HepG2 (cell line): ENCODE results near the gene NAB2. TPM values are rescaled to one million over a fixed set of nuclear protein-coding genes. Genes with fewer than 3 reads are reported as not detected.
A peak's percentile ranks its signal among the peaks of the same experiment; 100 is the strongest.

Experiments used
- CBX2 ChIP-seq, 2 experiments: fragments of 200-600 bp in 1 of 2; sonication (generic); formaldehyde crosslinking in 1 of 2; IDR thresholded peaks; 2 replicates each; pipeline versions ENCODE4 v1.7.0 to v1.8.1; 2018 to 2022; ENCODE audit warnings: low read depth in 2 of 2, low read length in 1 of 2, mild to moderate bottlenecking in 1 of 2, missing genetic modification reagents in 1 of 2
- EED ChIP-seq: sonication (generic); formaldehyde crosslinking; IDR thresholded peaks from 2 replicates; pipeline ENCODE4 v1.5.0; 2020; ENCODE audit warnings: mild to moderate bottlenecking, missing genetic modification reagents
- GPBP1L1 ChIP-seq: sonication (generic); formaldehyde crosslinking; IDR thresholded peaks from 2 replicates; pipeline ENCODE4 v1.5.0; 2020; ENCODE audit warnings: mild to moderate bottlenecking, missing genetic modification reagents
- HOXA5 ChIP-seq: sonication (generic); formaldehyde crosslinking; IDR thresholded peaks from 2 replicates; pipeline ENCODE4 v1.4.0; 2020; ENCODE audit warnings: missing genetic modification reagents
- IRF2 ChIP-seq: IDR thresholded peaks from 2 replicates; pipeline ENCODE4 v1.6.1; 2018; ENCODE audit warnings: missing genetic modification reagents, missing compliant biosample characterization
- LRRFIP1 ChIP-seq: sonication (generic); formaldehyde crosslinking; conservative IDR thresholded peaks from 2 replicates; pipeline ENCODE4 v1.4.0; 2020; ENCODE audit warnings: missing genetic modification reagents
- MZF1 ChIP-seq: sonication (generic); formaldehyde crosslinking; IDR thresholded peaks from 2 replicates; pipeline ENCODE4 v1.8.1; 2023; ENCODE audit warnings: mild to moderate bottlenecking, missing genetic modification reagents, borderline replicate concordance
- NFE2L1 ChIP-seq: sonication (generic); formaldehyde crosslinking; IDR thresholded peaks from 2 replicates; pipeline ENCODE4 v1.4.0; 2020; ENCODE audit warnings: missing genetic modification reagents, mild to moderate bottlenecking, borderline replicate concordance
- ZBTB20 ChIP-seq: sonication (generic); formaldehyde crosslinking; IDR thresholded peaks from 2 replicates; pipeline ENCODE4 v1.8.1; 2023; ENCODE audit warnings: missing genetic modification reagents, low read depth, mild to moderate bottlenecking, borderline replicate concordance
- ZBTB49 ChIP-seq: sonication (generic); formaldehyde crosslinking; IDR thresholded peaks from 2 replicates; pipeline ENCODE4 v1.4.0; 2020; ENCODE audit warnings: missing genetic modification reagents, borderline replicate concordance
- ZMYM4 ChIP-seq: sonication (generic); formaldehyde crosslinking; IDR thresholded peaks from 2 replicates; pipeline ENCODE4 v1.8.1; 2023; ENCODE audit warnings: mild to moderate bottlenecking, missing genetic modification reagents
- ZNF234 ChIP-seq: sonication (generic); formaldehyde crosslinking; conservative IDR thresholded peaks from 2 replicates; pipeline ENCODE4 v1.5.1; 2020; ENCODE audit warnings: mild to moderate bottlenecking, missing genetic modification reagents
- ZNF292 ChIP-seq: sonication (generic); formaldehyde crosslinking; IDR thresholded peaks from 2 replicates; pipeline ENCODE4 v1.8.1; 2022; ENCODE audit warnings: mild to moderate bottlenecking, low read depth, missing genetic modification reagents, borderline replicate concordance
- ZNF30 ChIP-seq: sonication (generic); formaldehyde crosslinking; IDR thresholded peaks from 2 replicates; pipeline ENCODE4 v1.5.0; 2020; ENCODE audit warnings: mild to moderate bottlenecking, missing genetic modification reagents
- ZNF34 ChIP-seq: sonication (generic); formaldehyde crosslinking; IDR thresholded peaks from 2 replicates; pipeline ENCODE4 v1.4.0; 2020; ENCODE audit warnings: mild to moderate bottlenecking, missing genetic modification reagents, borderline replicate concordance
- ZNF543 ChIP-seq: sonication (generic); formaldehyde crosslinking; IDR thresholded peaks from 2 replicates; pipeline ENCODE4 v1.4.0; 2020; ENCODE audit warnings: mild to moderate bottlenecking, missing genetic modification reagents
- ZNF558 ChIP-seq: sonication (generic); formaldehyde crosslinking; IDR thresholded peaks from 2 replicates; pipeline ENCODE4 v1.9.0; 2022; ENCODE audit warnings: mild to moderate bottlenecking, missing genetic modification reagents, borderline replicate concordance
- ZNF720 ChIP-seq: sonication (generic); formaldehyde crosslinking; IDR thresholded peaks from 2 replicates; pipeline ENCODE4 v1.4.0; 2020; ENCODE audit warnings: missing genetic modification reagents
- ZNF839 ChIP-seq: sonication (generic); formaldehyde crosslinking; IDR thresholded peaks from 2 replicates; pipeline ENCODE4 v1.4.0; 2020; ENCODE audit warnings: missing genetic modification reagents, mild to moderate bottlenecking, borderline replicate concordance
- polyA plus RNA-seq, 8 experiments: library from polyadenylated mRNA; depleted of rRNA in 3 of 8; stranded (reverse) in 7 of 8; unstranded in 1 of 8; fragments of >200 nt; fragmentation: Illumina TruSeq in 4 of 8; extraction: Trizol in 4 of 8; gene quantifications; 2 replicates each; pipeline versions ENCODE4 v1.2.1 to v1.2.3, GENCODE V29; 2011 to 2016; ENCODE audit warnings: low read depth in 4 of 8, missing spikeins in 1 of 8, mixed read lengths in 1 of 8; ENCODE audit not compliant: insufficient read depth in 1 of 8
- total RNA-seq, 5 experiments: library from RNA; depleted of rRNA; stranded (reverse); fragments of >200 nt; fragmentation: Illumina TruSeq; extraction: Trizol; gene quantifications; 2 replicates each; pipeline ENCODE4 v1.2.3, GENCODE V29; 2016; ENCODE audit warnings: low read depth in 1 of 5

Gene NAB2
- total and polyA plus RNA-seq, 2 of the 13 experiments (the other 11 are each of a cell fraction or from before 2014, with no cell fraction given) = 11.7 to 12.9 TPM

GRCh38 chr12:57101892-57102695 is 13.2 kb downstream of the NAB2 start (continued):
- TF ChIP-seq NFE2L1 (no peak), LRRFIP1 (CRISPR knock-in tag) (no peak), HOXA5 (CRISPR knock-in tag) (no peak), ZMYM4 (CRISPR knock-in tag) (peak; percentile 76), ZNF30 (CRISPR knock-in tag) (no peak), ZNF34 (CRISPR knock-in tag) (0 out of 2 replicates have a peak, but pooled peaks have one; percentile 34), ZBTB20 (0 out of 2 replicates have a peak, but pooled peaks have one; percentile 47), EED (CRISPR knock-in tag) (0 out of 2 replicates have a peak, but pooled peaks have one; percentile 20), ZBTB49 (CRISPR knock-in tag) (no peak), ZNF839 (no peak), IRF2 (CRISPR knock-in tag) (peak; percentile 58), ZNF720 (CRISPR knock-in tag) (no peak), GPBP1L1 (CRISPR knock-in tag) (no peak), CBX2 (IDR thresholded peaks at IDR 0.05; ENCODE audit: low read depth, low read length) (no peak), CBX2 (CRISPR knock-in tag; IDR thresholded peaks at IDR 0.05; ENCODE audit: low read depth) (no peak), MZF1 (CRISPR knock-in tag) (no peak), ZNF558 (CRISPR knock-in tag) (no peak), ZNF292 (peak; percentile 42; the same call in 1 of the 2 replicates), ZNF234 (CRISPR knock-in tag) (no peak), ZNF543 (CRISPR knock-in tag) (peak; percentile 24; the same call in 1 of the 2 replicates)
